GM12874 (cell line): ENCODE results near the gene TMEM171.

Source experiments
- CTCF ChIP-seq: IDR thresholded peaks from 2 replicates; pipeline ENCODE4 v1.5.1; 2011; ENCODE audit warnings: low read depth, mild to moderate bottlenecking, control low read depth, low read length, moderate library complexity; ENCODE audit not compliant: insufficient read depth

Gene TMEM171

GRCh38 chr5:73097740-73098139 is 22.6 kb upstream of the TMEM171 start:
- no peak for TF ChIP-seq CTCF

GRCh38 chr5:73100109-73100508 is 20.3 kb upstream of the TMEM171 start:
- no peak for TF ChIP-seq CTCF

GRCh38 chr5:73103870-73104299 is 16.5 kb upstream of the TMEM171 start:
- TF ChIP-seq CTCF: no peak

- TF ChIP-seq CTCF: no peak
Observed at GRCh38 chr5:73104326-73104725, 16.0 kb upstream of the TMEM171 start.

- no peak for TF ChIP-seq CTCF
Observed at GRCh38 chr5:73106335-73106734, 14.0 kb upstream of the TMEM171 start.

- TF ChIP-seq CTCF: no peak
Observed at GRCh38 chr5:73110190-73110589, 10.2 kb upstream of the TMEM171 start.

- TF ChIP-seq CTCF: no peak
Observed at GRCh38 chr5:73111536-73111935, 8.8 kb upstream of the TMEM171 start.

- no peak for TF ChIP-seq CTCF
Observed at GRCh38 chr5:73112359-73112758, 8.0 kb upstream of the TMEM171 start.
